NCI-H69 (cell line): ENCODE data around the gene DIAPH2.

ENCODE experiments used
- DNase-seq: peaks from one replicate; lab custom pipeline; 2025; lab: John Stamatoyannopoulos, UW

The DIAPH2 gene

DNA sequence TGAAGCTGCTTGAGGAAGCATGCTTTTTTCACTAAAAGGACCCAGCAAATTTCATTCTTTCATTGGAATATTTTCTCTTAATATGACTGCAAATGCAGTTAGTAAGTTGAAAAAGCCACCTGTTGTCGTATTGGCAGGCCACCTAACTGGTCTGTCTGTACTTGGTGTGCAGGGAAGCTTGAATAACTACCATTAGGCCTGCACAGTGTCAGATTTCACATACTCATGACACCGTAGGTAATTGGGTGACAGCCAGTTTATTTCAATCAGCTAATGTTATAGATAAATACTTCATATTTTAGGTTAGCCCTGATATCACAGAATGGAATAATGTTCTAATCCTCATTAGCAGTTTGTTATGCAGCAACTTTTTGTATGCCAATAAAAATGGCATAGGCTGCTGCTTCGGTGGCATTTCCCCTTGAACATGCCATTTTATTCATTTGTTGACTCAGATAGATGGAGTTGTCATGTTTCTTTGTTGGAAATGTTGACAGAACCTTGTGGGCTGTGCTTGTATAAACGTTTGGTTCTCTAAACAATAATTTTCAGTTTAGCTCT, 372.8 kb downstream of the DIAPH2 start:
- no peak for DNase-seq

DNA sequence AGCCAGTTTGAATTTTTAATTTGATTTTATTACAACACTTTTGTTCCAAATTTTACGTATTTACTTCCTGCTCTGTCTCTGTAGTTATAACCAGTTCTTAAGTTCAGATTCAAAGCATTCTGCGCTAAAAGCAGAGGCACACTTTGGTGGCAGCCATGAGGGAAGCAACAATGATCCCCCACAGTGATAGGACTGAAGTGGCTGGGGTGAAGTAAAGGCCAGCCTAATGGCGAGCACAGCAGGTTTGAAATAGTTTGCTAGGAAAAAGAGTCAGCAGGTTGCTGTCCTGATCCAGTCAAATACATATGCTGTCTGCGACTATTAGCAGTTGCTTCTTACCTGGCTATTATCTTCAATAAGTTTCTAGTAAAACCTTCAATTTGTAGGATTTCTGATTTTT, 375.4 kb downstream of the DIAPH2 start:
- DNase-seq = no peak

DNA sequence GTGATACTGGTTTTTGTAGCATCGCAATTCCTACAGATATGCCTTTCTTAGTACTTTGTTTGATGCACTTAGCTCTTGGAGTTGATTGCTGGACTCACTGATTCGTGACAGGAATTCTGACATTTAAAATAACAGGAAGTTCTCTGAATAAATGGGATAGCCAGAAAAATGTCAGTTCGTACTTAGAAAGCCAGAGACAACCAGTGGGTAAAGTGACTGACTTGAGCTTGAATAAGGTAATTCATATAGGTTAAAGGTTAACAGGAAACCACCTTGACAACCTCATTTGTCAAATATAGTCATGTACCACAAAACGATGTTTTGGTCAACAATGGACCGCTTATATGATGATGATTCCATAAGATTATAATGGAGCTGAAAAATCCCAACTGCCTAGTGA, 380.4 kb downstream of the DIAPH2 start:
- no peak for DNase-seq

DNA sequence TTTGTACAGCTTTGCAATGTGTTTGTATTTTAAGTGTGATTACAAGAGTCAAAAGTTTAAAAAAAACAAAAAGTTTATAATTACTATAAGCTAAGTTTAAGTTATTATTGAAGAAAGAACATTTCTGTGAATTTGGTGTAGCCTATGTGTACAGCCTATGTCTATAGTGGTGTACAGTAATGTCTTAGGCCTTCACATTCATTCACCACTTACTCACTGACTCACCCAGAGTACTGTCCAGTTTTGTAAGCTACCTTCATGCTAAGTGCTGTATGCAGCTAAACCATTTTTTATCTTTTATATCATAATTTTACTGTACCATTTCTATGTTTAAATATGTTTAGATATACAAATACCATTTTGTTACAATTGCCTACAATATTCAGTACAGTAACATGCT, 381.3 kb downstream of the DIAPH2 start:
- DNase-seq = no peak

DNA sequence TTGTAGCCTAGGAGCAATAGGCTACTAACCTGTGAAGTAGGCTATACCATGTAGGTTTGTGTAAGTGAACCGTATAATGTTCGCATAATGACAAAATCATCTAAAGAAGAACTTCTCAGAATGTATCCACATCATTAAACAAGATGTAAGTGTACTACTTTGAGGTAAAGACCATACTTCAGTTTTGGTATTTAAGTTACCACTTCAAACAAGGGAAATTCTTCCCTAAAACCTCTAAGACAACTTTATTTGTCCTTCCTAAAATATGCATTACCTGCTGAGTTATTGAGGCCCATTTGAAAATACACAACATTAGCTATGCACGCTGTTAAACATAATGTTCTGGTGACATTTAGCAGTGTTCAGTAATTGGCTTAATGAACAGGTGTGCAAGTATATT, 381.7 kb downstream of the DIAPH2 start:
- DNase-seq = no peak

DNA sequence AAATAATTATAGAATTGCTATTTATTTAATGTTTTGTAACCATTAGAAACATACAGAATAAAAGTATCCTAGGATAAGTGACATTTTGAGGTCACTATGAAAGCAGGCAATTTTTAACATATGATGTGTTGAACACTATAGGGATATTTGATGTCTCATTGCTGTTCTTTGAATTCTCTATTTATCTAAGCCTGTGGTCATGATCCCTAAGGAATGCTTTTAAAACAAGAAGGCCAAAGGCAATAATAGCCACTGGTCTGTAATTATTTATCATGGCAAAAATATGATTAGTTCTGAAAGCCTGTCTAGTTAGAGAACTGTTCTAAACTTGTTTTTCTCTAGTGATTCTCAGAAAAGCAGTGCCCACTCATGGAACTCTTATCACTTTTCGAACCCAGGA, 385.7 kb downstream of the DIAPH2 start:
- DNase-seq = no peak

DNA sequence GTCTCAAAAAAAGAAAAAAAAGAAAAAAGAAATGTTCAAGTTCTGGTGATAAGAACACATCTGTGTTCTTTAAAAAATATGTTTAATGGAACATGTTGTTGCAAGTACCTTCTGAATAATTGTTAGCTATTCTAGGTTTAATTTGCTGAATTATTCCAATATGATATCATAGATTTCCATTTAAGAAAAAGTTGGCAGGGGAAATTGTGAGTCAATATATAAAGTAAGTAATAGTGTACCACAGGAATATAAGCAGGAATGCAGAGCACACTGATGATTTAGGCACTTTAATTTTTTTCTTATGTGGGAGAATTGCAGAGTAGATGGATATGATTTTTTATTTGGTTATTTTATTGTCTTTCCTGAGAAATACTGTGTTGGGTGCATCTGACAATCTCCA, 389.8 kb downstream of the DIAPH2 start:
- no peak for DNase-seq

DNA sequence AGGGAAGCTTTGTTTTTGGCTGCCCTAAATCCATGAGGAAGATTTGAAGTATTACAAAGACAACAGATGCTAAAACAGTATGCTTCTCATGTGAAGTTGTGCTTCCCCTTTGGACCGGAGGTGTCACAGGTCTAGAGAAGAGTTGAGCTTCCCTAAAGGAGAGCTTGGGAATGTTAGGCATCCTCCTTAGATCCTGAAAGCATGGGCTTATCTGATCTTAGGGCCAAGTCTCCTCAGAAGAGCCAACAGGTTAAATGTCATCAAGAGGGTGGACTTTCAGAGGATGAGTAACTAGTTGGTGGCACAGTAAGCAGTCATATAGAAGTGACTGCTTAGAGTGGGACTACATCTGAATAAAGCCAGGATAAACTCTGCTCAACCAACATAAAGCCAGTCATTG, 404.5 kb downstream of the DIAPH2 start:
- no peak for DNase-seq

DNA sequence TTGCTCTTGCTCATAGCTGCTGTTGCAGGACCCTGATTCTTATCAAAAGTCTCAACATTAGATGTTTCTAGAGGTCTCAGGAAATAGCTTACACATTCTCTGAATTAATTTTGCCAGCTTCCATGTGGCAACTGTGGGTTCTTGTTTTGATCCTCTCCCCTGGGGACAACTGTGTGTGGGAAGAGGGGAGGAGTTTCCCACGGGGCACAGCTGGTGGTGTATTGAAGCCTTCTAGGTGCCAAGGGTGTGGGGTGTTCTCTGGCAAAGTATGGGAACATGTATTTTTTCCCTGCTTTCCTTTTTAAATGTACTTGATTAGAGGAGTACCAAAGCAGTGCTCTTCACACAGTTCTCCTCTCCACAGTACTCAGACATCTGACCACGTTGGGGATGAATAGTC, 411.7 kb downstream of the DIAPH2 start:
- DNase-seq = no peak

DNA sequence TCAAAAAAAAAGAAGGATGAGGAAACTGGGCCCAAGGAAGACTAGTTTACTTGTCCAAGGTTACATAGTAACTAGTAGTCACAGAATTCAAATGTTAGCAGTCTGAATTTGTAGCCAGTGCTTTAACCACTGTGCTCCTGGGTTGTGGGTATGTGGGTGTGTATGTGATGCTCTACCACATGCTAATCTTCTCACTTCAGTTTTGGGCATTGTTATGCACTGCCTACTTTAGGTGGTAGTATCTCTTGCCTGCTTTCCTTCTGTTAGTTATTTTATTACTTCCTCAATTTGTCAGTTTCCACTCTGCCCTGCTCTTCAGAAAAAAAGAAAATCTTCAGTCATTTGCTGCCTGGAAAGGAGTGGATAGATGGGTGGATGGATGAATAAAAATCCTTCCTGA, 418.3 kb downstream of the DIAPH2 start:
- DNase-seq = no peak

DNA sequence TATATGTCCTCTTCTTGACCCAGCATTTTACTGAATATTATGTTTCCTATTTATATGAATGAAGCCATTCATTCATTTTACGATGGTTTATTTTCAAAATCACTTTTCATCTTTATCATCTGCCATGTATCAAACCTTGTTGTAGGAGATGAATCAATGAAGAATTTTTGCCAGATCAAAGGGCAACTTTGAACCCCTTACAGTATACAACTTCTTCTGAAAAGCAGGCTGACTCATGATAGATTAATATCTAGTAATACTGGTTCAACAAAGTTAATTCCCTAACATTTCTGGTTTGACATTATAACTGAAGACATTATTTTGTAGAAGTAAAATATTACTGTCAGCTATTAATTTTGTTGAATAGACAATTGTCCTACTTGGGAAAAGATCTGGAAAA, 425.1 kb downstream of the DIAPH2 start:
- DNase-seq = no peak

DNA sequence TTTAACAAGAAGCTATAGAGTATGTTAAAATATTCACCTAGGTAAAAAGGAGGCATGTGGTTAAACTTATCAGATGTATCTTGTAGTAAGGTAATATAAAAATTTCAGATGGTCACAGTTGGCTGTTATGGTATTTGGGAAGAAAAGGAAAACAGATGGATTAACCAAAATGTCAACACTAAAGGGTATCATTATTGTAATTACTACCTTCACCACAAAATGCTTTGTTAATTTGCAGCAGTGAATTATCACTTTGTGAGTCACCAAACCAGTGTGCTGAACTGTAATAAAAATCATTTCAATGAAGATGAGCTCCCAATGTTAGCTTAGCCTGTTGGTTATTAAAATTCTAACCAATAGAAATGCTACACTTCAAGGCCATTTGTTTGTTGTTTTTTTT, 432.9 kb downstream of the DIAPH2 start:
- peak; percentile 31 for DNase-seq

DNA sequence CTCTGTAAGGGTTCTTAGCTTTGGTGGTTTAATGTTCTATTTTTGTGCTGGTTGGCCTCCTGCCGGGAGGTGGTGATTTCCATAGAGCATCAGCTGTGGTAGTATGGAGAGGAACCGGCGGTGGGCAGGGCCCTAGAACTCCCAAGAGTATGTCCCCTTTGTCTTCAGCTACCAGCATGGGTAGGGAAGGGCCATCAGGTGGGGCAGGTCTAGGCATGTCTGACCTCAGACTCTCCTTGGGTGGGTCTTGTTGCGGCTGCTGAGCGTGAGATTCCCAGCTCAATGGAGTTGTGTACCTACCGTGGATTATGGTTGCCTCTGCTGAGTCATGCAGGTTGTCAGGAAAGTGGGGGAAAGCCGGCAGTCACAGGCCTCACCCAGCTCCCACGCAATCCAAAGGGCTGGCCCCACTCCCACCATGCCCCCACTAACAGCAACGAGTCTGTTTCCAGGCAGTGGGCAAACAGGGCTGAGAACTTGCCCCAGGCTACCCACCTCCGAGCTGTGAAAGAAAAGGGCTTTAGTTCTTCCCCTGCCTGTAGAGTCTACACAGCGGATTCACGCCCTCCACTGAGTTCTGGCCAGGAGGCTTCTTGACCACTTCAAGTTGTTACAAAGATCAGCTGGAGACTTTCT, 434.9 kb downstream of the DIAPH2 start:
- DNase-seq = no peak

DNA sequence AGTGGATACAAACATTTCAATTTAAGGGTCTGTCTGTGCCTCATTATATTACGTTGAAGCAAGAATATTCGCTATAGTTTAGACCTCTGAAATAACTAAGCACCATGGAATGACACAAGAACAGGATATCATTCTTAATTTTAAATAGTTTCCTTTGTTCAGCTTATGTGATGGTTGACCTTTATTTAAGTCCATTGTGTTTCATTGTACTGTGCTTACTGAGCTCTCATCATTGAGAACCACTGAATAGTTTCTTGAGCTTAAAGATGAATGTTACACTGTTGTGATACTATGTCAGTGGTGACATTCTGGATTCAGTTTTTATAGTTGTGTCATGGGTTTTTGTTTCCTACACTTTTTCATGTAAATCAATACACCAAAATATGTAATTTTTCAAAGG, 438.4 kb downstream of the DIAPH2 start:
- DNase-seq = no peak

DNA sequence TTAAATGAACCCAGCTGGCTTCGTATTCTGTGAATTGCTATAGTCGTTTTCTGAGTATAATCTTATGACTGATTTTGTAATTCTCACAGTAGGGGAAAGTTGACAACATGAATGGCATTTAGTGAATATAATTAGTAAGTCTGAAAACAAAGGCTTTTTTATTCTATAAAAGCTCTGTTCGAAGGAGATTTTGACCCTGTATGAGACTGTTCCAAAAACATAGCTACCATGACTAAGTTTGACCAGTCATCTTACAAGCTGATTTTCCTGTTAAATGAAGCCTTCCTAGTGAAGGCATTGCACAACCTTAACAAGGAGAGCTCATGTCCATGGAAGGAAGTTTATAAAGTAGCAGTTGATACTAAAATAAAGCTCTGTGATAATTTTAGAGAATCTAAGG, 441.4 kb downstream of the DIAPH2 start:
- no peak for DNase-seq

DNA sequence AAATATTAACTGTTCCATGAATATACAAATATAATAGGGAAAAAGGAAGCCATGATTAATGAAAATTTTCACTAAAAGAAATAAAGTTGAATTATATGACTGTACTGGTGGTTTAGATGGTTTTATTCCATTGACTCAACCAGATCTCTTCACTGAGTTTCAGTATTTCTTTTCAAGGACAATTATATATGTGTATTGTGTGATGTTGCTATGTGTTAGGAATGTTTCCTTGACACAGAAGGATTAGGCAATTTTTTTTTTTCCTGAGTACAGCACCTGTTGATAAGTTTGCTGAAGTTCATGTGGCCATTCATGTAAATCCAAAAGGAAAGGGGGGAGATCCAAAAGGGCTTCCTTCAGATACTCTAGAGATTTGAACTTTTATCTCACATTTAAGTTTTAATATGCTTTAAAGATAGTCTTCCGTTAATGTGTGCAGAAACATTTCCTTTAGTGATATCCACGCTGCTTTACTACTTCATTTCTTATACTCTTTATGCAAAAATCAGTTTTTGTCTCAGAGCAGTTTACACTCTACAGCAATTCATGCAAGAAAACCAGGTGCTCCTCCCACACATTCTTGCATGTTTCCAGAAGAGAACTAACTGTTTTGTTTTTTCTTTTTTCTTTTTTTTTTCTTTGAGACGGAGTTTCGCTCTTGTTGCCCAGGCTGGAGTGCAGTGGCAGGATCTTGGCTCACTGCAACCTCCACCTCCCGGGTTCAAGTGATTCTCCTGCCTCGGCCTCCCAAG, 448.2 kb downstream of the DIAPH2 start:
- no peak for DNase-seq

DNA sequence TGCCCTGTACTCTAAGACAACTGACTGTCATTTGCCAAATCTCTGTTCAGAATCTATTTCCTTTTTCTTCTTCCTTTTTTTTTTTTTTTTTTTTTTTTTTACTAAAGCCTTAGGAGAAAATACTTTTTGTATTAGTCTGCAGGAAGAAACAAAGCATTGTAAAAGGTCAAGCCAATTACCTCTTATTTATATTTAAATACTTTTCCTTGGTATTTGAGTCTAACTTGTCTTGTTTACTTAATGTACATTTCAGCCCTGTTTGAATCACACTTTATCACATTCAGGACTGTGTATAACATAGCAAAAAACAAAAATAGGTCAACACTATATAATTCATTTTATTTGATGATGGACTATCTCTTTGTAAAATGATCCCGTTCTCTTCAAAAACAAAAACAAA, 461.3 kb downstream of the DIAPH2 start:
- no peak for DNase-seq

DNA sequence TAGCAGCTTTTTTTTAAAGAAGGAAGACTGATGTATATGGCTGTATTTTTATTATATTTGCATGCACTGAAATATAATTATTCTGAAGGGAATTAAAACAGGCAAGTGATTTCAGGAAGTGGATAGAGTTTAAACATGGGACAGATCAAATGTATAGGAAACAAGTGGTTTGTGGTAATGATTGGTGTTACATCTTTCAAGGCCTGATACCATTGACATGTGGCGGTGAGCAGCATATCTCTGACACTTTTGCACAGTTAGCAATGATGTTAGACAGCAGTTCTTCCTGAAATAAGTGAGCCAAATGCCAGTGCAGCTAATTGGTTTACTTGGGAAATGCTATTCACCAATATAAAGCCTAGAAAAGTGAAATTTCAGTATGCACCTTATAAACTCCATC, 471.2 kb downstream of the DIAPH2 start:
- no peak for DNase-seq

DNA sequence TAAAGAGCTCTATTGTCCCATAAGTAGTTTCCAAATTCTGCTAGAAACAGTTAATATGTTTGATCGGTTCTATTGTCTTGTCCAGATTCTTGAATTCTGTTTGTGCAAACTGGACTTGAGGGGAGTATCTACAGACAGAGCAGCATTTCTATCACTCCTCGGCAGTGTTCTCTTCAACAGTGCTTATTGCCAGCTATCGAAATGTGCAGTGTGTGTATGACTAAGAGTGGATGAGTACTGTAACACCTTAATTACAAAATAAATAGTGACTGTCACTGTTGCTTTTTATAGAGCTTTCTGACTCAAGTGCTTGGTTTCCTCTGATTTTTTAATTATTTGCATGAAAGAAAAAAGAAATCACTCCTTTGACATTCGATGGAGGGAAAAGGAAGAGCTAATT, 473.6 kb downstream of the DIAPH2 start:
- DNase-seq = no peak

DNA sequence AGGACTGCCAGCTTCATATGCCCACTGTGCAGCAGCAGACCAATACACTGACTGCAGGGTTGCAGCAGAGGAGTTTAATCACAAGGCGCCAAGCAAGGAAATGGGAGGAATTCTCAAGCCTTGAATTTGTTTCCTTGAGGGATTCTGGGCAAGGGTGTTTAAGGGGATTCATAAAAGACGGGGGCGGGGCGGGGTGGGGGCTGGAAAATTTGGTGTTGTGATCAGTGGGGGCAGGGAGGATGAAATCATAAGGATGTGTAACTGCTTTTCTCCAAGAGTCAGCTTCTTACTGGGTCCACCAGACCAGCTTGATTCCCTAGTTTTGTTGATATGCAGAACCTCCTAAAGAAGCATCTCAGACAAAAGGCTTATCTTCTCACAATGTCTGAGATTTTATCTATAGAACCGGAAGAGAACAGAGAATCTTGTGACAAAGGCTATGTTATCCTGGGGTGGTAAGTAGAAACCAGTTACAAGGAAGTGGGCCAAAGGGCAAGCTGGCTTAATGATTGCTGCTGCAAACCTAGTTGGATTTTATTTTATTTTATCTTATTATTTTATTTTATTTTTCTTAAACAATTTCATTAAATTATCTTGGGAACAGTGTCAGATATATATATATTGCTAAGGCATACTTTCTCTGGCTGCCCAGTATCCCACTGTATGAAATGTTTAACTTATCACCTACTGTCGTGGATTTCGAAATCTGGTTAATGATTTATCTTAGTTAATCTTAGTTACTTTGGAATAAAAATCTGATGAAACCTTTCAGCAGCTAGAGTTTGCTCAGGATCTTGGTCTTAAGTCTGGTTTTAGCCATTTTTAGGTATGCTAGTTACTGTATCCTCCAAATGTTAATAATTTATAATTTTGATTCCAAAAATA, 475.5 kb downstream of the DIAPH2 start:
- no peak for DNase-seq

DNA sequence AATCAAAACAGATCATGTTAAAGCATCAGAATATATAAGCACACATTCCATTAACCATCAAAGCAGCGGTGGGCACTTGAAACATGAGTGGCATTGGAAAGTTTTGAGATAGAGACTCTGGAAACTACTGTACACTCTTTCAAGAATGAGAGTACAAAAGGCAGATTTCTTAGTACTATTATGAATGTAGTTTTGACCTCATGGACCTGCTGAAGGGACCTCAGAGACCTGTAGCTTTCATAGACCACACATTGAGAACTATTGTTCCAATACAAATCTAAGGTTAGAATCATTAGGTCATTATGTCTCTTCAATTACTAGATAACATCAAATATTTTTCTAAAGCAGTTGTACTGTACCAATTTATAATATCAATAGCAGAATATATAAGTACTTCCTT, 482.7 kb downstream of the DIAPH2 start:
- no peak for DNase-seq

DNA sequence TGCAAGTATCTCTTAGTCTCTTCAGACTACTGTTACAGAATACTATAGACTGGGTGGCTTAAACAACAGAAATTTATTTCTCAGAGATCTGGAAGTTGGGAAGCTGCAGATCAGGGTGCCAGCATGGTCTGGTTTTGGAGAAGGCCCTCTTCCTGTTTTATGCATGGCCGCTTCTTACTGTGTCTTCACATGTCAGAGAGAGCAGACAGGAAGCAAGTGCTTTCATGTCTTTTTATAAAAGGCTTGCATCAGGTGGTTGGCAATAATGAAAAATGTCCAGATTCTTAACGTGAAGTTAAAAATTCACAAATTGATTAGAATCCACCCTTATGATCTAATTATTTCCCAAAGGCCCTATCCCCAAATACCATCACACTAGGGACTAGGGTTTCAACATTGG, 484.0 kb downstream of the DIAPH2 start:
- no peak for DNase-seq

DNA sequence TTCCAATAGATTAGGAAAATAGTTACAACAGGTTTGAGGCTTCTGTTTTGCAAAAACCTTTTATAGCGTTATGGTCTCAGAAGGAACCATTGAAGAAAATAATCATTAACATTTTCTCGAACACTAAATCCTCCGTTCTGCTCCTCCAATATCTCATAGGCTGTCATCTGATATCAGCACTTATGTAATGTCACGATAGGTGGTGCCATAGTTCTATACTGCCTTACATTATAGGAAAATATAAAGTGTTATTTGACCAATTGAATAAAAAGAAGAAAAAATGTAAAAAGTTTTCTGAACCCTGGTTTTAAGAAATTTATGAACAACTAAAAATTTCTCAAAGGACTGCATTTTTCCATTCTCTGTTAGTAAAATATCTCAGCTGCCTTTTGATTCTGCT, 490.5 kb downstream of the DIAPH2 start:
- DNase-seq = no peak
